ENCODE results near the gene SPTLC1.

DNA sequence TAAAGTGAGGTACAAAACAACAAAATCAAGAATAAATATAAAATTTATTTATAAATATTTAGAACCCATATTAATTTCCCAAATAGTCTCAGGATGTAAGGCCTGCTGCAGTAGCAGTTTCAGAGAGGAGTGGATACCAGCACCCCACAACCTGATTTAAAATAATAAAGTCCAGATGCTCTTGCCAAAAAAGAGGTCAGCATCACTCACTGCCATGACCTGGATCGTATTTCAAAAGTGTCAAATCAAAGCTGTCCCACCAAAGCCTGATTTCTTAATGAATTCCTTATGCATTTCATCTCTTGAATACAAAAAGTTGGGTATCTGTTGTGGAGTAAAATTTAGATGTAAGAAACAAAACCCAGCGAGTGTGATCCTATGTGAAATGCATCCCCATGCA is 107.2 kb downstream of the SPTLC1 start:
- TF ChIP-seq, protein P1, sequence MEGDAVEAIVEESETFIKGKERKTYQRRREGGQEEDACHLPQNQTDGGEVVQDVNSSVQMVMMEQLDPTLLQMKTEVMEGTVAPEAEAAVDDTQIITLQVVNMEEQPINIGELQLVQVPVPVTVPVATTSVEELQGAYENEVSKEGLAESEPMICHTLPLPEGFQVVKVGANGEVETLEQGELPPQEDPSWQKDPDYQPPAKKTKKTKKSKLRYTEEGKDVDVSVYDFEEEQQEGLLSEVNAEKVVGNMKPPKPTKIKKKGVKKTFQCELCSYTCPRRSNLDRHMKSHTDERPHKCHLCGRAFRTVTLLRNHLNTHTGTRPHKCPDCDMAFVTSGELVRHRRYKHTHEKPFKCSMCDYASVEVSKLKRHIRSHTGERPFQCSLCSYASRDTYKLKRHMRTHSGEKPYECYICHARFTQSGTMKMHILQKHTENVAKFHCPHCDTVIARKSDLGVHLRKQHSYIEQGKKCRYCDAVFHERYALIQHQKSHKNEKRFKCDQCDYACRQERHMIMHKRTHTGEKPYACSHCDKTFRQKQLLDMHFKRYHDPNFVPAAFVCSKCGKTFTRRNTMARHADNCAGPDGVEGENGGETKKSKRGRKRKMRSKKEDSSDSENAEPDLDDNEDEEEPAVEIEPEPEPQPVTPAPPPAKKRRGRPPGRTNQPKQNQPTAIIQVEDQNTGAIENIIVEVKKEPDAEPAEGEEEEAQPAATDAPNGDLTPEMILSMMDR (IDR thresholded peaks at IDR 0.05) = no peak
- TF ChIP-seq POLR2A (IDR thresholded peaks at IDR 0.05) = no peak
